OCI-LY7 (cell line): ENCODE data around the gene SFRP5.

Source experiments
- EZH2phosphoT487 ChIP-seq: fragments of 200-600 bp; sonication (generic); IDR thresholded peaks from 2 replicates; pipeline ENCODE4 v1.6.1; 2018; ENCODE audit warnings: low read depth, borderline replicate concordance, mild to moderate bottlenecking, mixed run types, antibody characterized with exemption, low read length, moderate library complexity, mixed read lengths
- TF ChIP-seq, protein P1 (sequence below): fragments of 200-600 bp; sonication (generic); conservative IDR thresholded peaks from 2 replicates; pipeline ENCODE4 v1.5.1; 2014; ENCODE audit warnings: mild to moderate bottlenecking, antibody characterized with exemption, low read length, moderate library complexity, mixed read lengths

GRCh38 chr10:97723001-97723400 lies 48.8 kb downstream of the SFRP5 start:
- TF ChIP-seq, protein P1, sequence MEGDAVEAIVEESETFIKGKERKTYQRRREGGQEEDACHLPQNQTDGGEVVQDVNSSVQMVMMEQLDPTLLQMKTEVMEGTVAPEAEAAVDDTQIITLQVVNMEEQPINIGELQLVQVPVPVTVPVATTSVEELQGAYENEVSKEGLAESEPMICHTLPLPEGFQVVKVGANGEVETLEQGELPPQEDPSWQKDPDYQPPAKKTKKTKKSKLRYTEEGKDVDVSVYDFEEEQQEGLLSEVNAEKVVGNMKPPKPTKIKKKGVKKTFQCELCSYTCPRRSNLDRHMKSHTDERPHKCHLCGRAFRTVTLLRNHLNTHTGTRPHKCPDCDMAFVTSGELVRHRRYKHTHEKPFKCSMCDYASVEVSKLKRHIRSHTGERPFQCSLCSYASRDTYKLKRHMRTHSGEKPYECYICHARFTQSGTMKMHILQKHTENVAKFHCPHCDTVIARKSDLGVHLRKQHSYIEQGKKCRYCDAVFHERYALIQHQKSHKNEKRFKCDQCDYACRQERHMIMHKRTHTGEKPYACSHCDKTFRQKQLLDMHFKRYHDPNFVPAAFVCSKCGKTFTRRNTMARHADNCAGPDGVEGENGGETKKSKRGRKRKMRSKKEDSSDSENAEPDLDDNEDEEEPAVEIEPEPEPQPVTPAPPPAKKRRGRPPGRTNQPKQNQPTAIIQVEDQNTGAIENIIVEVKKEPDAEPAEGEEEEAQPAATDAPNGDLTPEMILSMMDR: no peak
- no peak for TF ChIP-seq EZH2phosphoT487
